Measurements from ENCODE around the gene ZCCHC3.

Gene ZCCHC3

DNA sequence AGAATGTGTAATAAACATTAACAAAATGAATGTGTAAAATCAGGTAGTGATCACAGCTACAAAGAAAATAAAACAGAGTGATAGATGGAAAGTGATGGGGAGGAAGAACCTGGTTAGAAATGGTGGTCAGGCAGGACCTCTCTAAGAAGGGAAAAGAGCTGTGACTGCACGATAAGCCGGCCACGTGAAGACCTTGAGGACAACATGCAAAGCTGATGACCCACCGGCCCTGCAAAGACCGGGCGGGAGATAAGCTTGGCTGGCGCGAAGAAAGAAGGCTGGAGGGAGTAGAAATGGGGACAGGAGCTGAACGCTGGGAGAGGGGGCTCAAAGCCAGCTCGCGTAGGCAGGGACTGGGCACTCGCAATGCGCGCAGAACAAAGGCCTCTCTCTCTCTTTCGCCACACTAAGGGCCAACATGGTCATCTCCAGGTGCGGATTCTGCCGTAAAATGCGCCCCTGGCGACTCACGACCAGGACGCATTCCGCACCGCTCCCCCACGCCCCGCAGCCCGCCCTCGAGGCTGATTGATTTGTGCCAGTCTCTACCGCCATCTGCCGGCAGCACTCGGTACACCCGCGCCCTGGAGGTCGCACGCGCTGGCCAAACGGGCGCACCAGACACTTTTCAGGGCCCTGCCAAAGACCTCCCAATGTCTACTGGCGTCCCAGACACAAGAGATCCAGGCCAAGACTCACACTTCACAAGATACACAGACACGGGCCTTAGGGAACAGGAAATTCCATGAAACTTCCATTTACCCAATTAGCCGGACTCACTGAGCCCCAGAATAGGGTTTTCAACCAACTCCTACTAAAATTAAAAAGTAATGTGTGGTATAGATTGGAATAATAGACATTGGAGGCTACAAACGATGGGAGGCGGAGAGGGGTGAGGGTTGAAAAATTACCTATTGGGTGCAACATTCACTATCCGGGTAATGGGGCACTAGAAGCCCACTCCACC, 30.5 kb upstream of the ZCCHC3 start:
- Histone ChIP-seq H3K27me3 (ENCODE audit: control insufficient read depth in 5 of 5, insufficient read depth in 4 of 5, low read length in 5 of 5) (no peaks in the 10 kb centered on the region), H3K36me3 (ENCODE audit: control insufficient read depth in 5 of 5, insufficient read depth in 5 of 5, low read length in 5 of 5) (no peaks in the 10 kb centered on the region), H3K9me3 (ENCODE audit: control insufficient read depth in 5 of 5, low read length in 5 of 5) (no peaks in the 10 kb centered on the region), H3K4me3 (ENCODE audit: low read depth in 1 of 5, low read length in 5 of 5) (peak overlapping the region; percentile 66 to 77 (median 75)), H3K9ac (ENCODE audit: low read length in 5 of 5) (peak overlapping the region in 4 of 5 donors; percentile 20 to 77 (median 64)), H3K27ac (ENCODE audit: low read depth, low read length) (peak overlapping the region; percentile 76), H3K4me1 (ENCODE audit: control insufficient read depth in 5 of 5, insufficient read depth in 5 of 5, low read length in 5 of 5) (peaks cover 3 to 26% (median 24%) of the 10 kb centered on the region in 5 donors)

DNA sequence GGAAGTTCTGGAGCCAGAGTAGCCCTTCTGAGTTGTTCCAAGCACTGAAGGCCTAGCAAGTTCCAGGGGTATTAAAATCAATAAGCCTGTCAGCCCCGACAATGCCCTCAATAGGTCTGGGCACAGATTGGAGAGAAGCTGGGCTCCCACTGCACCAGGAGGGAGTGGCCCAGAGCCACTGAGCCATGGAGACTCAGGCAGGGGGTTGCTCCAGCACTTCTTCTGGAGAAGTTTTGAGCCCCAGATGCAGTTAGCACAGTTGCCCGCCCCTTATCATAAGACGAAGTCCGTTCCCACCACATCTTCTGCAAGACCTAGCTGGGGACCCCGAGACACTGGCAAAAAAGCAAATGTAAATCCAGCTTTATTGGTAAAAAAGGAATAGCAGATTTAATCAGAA, 26.9 kb upstream of the ZCCHC3 start:
- H3K27me3 ChIP-seq (ENCODE audit: control insufficient read depth in 5 of 5, insufficient read depth in 4 of 5, low read length in 5 of 5): no peaks in the 10 kb centered on the region

DNA sequence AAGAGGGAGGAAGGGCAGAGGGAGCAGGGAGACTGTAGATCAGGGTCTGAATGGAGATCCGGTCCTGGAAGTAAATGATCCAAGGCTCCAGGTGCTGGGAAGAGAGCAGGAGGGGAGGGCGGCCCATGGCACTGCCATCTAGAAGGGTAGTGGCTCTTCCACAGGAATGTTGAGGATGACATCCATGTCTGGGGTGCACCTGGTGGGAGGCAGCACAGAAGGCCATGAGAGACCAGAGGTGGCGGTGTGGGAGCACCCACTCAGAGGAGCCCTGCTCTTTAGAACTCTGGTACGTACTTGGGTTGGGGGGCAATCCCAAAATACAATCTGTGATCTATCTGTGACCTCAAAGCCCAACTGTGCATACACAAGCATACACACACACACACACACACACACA, 26.3 kb upstream of the ZCCHC3 start:
- H3K9ac ChIP-seq (ENCODE audit: low read length in 5 of 5): no peak overlapping the region
- peaks cover 2 to 21% (median 20%) of the 10 kb centered on the region in 5 donors for H3K4me1 ChIP-seq (ENCODE audit: control insufficient read depth in 5 of 5, insufficient read depth in 5 of 5, low read length in 5 of 5)
- H3K36me3 ChIP-seq (ENCODE audit: control insufficient read depth in 5 of 5, insufficient read depth in 5 of 5, low read length in 5 of 5): peaks cover 0 to 11% (median 5%) of the 10 kb centered on the region in 5 donors
- H3K4me3 ChIP-seq (ENCODE audit: low read depth in 1 of 5, low read length in 5 of 5): no peak overlapping the region
- no peak overlapping the region for H3K27ac ChIP-seq (ENCODE audit: low read depth, low read length)
- H3K9me3 ChIP-seq (ENCODE audit: control insufficient read depth in 5 of 5, low read length in 5 of 5): no peaks in the 10 kb centered on the region
- H3K27me3 ChIP-seq (ENCODE audit: control insufficient read depth in 5 of 5, insufficient read depth in 4 of 5, low read length in 5 of 5): no peaks in the 10 kb centered on the region

More for the DNA sequence above, 26.9 kb upstream of the ZCCHC3 start:
- peaks cover 0 to 5% (median under 1%) of the 10 kb centered on the region in 5 donors for H3K36me3 ChIP-seq (ENCODE audit: control insufficient read depth in 5 of 5, insufficient read depth in 5 of 5, low read length in 5 of 5)
- H3K9ac ChIP-seq (ENCODE audit: low read length in 5 of 5): peak overlapping the region in 1 of 5 donors; percentile 41
- peaks cover 3 to 25% (median 24%) of the 10 kb centered on the region in 5 donors for H3K4me1 ChIP-seq (ENCODE audit: control insufficient read depth in 5 of 5, insufficient read depth in 5 of 5, low read length in 5 of 5)
- H3K27ac ChIP-seq (ENCODE audit: low read depth, low read length): no peak overlapping the region
- H3K9me3 ChIP-seq (ENCODE audit: control insufficient read depth in 5 of 5, low read length in 5 of 5): no peaks in the 10 kb centered on the region
- H3K4me3 ChIP-seq (ENCODE audit: low read depth in 1 of 5, low read length in 5 of 5): no peak overlapping the region

DNA sequence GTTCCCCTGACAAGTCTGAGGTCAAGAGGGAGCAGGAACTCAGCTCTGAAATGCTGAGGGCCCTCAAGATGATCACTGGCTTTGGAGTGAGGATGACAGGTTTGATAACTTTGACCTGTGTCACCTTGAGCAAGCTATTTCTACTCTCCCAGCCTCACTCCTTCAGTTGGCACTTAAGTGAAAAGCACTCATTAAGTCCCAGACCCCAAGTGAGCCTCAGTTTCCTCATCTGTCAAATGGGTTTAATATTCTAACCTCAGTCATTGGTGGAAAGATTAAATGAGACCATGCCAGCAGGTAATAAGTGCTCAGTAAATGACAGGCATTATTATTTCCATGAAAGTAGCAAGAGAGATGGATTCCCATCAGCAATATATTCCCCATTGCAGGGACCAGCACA, 25.8 kb upstream of the ZCCHC3 start:
- Histone ChIP-seq H3K4me3 (ENCODE audit: low read depth in 1 of 5, low read length in 5 of 5) (no peak overlapping the region), H3K9me3 (ENCODE audit: control insufficient read depth in 5 of 5, low read length in 5 of 5) (no peaks in the 10 kb centered on the region), H3K9ac (ENCODE audit: low read length in 5 of 5) (no peak overlapping the region), H3K36me3 (ENCODE audit: control insufficient read depth in 5 of 5, insufficient read depth in 5 of 5, low read length in 5 of 5) (peaks cover 0 to 15% (median 8%) of the 10 kb centered on the region in 5 donors), H3K27me3 (ENCODE audit: control insufficient read depth in 5 of 5, insufficient read depth in 4 of 5, low read length in 5 of 5) (no peaks in the 10 kb centered on the region), H3K4me1 (ENCODE audit: control insufficient read depth in 5 of 5, insufficient read depth in 5 of 5, low read length in 5 of 5) (peaks cover 0 to 16% (median 15%) of the 10 kb centered on the region in 5 donors), H3K27ac (ENCODE audit: low read depth, low read length) (no peak overlapping the region)

DNA sequence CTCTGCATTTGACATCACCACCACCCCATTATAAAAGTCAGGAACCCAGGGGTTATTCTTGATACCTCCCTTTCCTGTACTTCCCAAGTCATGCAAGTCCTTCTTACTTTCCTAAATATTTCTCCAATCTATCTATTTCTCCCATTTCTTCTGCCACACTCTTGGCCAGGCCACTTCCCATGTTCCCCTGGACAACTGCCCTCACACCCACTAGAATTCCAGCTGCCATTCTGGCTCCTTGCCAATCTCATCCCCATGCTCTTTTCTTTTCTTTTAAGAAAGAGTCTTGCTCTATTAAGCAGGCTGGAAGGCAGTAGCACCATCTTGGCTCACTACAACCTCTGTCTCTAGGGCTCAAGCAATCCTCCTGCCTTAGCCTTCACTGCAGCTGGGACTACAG, 24.7 kb upstream of the ZCCHC3 start:
- Histone ChIP-seq H3K9ac (ENCODE audit: low read length in 5 of 5) (no peak overlapping the region), H3K9me3 (ENCODE audit: control insufficient read depth in 5 of 5, low read length in 5 of 5) (no peaks in the 10 kb centered on the region), H3K4me3 (ENCODE audit: low read depth in 1 of 5, low read length in 5 of 5) (no peak overlapping the region), H3K4me1 (ENCODE audit: control insufficient read depth in 5 of 5, insufficient read depth in 5 of 5, low read length in 5 of 5) (peaks cover 0 to 8% (median 7%) of the 10 kb centered on the region in 5 donors), H3K36me3 (ENCODE audit: control insufficient read depth in 5 of 5, insufficient read depth in 5 of 5, low read length in 5 of 5) (peaks cover 0 to 27% (median 18%) of the 10 kb centered on the region in 5 donors), H3K27ac (ENCODE audit: low read depth, low read length) (no peak overlapping the region), H3K27me3 (ENCODE audit: control insufficient read depth in 5 of 5, insufficient read depth in 4 of 5, low read length in 5 of 5) (no peaks in the 10 kb centered on the region)

DNA sequence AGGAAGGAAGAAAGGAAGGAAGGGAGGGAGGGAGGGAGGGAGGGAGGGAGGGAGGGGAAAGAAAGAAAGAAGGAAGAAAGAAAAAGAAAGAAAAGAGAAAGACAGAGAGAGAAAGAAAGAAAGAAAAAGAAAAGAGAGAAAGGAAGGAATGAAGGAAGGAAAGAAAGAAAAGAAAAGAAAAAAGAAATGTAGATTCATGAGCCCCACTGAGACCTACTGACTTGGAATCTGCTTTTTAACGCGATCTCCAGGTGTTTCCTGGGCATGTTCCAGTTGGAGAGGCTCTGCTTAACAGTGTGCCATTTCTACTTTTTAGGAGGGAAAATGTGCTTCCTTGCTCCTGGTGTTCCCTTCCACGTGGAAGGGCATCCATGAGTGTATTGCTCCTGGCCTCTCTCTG, 23.5 kb upstream of the ZCCHC3 start:
- no peaks in the 10 kb centered on the region for H3K9me3 ChIP-seq (ENCODE audit: control insufficient read depth in 5 of 5, low read length in 5 of 5)
- peaks cover 2 to 8% (median 7%) of the 10 kb centered on the region in 5 donors for H3K4me1 ChIP-seq (ENCODE audit: control insufficient read depth in 5 of 5, insufficient read depth in 5 of 5, low read length in 5 of 5)
- no peak overlapping the region for H3K9ac ChIP-seq (ENCODE audit: low read length in 5 of 5)
- H3K27ac ChIP-seq (ENCODE audit: low read depth, low read length): no peak overlapping the region
- no peak overlapping the region for H3K4me3 ChIP-seq (ENCODE audit: low read depth in 1 of 5, low read length in 5 of 5)
- peaks cover 0 to 30% (median 20%) of the 10 kb centered on the region in 5 donors for H3K36me3 ChIP-seq (ENCODE audit: control insufficient read depth in 5 of 5, insufficient read depth in 5 of 5, low read length in 5 of 5)
- no peaks in the 10 kb centered on the region for H3K27me3 ChIP-seq (ENCODE audit: control insufficient read depth in 5 of 5, insufficient read depth in 4 of 5, low read length in 5 of 5)

DNA sequence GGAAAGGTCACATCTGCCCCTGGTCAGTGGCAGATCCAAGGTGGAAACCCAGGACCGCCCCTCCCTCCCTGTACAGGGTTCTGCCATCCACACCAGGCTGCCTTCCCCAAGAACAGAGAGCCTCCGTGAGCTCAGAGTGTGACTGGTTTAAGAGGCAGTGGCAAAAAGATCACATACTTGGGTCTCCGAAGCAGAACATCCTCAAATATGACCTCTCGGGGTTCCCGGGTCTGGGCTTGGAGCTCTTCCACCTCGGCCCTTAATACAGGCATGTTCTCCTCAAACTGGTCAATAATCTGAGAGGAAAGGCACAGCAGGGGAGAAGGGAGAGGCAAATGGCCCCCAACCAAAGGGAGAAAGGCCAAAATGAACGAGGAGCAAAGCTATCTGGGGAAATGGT, 21.6 kb upstream of the ZCCHC3 start:
- peaks cover 0 to 34% (median 20%) of the 10 kb centered on the region in 5 donors for H3K36me3 ChIP-seq (ENCODE audit: control insufficient read depth in 5 of 5, insufficient read depth in 5 of 5, low read length in 5 of 5)
- H3K4me1 ChIP-seq (ENCODE audit: control insufficient read depth in 5 of 5, insufficient read depth in 5 of 5, low read length in 5 of 5): peaks cover 0 to 5% (median 2%) of the 10 kb centered on the region in 5 donors
- no peak overlapping the region for H3K27ac ChIP-seq (ENCODE audit: low read depth, low read length)
- no peaks in the 10 kb centered on the region for H3K27me3 ChIP-seq (ENCODE audit: control insufficient read depth in 5 of 5, insufficient read depth in 4 of 5, low read length in 5 of 5)
- H3K9ac ChIP-seq (ENCODE audit: low read length in 5 of 5): no peak overlapping the region
- H3K4me3 ChIP-seq (ENCODE audit: low read depth in 1 of 5, low read length in 5 of 5): no peak overlapping the region
- H3K9me3 ChIP-seq (ENCODE audit: control insufficient read depth in 5 of 5, low read length in 5 of 5): no peaks in the 10 kb centered on the region

DNA sequence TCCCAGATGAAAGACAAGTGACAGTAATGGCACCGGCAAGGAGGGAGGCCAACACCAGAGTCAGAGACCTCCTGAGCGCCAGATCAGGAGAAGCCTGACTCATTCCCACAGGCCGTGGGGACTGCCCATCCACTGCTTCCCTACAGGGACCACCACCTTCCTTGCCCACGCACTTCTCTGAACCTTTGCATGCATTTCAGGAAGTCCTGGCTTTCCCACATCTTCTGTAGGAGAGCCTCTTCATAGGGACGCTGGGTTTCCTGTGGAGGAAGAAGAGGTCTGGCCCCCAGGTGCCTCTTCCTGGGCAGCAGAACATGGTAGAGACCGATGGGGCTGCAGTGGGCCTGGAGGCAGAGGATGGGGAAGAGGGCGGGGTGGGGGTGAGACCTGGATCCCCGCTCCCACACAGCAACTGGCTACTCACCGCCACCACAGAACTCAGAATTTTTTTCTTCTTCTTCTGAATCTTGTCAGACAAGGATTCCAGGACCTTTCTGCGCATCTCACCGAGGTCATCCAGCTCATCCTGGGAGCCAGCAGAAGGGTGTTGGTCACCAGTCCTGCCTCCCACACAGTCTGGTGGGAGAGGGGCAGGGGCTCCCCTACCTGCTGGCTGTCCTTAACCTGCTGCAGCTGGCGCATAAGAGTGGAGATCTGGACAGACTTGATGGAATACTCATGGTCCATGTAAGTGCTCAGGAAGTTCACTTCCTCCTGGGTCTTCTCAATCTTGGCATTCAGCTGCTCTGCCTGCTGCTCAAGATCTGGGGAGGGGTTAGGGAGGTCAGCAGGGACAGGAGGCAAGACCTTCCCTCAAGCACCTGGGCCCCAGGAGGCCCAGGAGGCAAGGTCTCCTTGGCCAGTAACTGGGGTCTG, 20.5 kb upstream of the ZCCHC3 start:
- H3K4me3 ChIP-seq (ENCODE audit: low read depth in 1 of 5, low read length in 5 of 5): no peak overlapping the region
- H3K4me1 ChIP-seq (ENCODE audit: control insufficient read depth in 5 of 5, insufficient read depth in 5 of 5, low read length in 5 of 5): peaks cover 0 to 5% (median 2%) of the 10 kb centered on the region in 5 donors
- H3K9ac ChIP-seq (ENCODE audit: low read length in 5 of 5): no peak overlapping the region
- H3K27me3 ChIP-seq (ENCODE audit: control insufficient read depth in 5 of 5, insufficient read depth in 4 of 5, low read length in 5 of 5): no peaks in the 10 kb centered on the region
- peaks cover 0 to 39% (median 20%) of the 10 kb centered on the region in 5 donors for H3K36me3 ChIP-seq (ENCODE audit: control insufficient read depth in 5 of 5, insufficient read depth in 5 of 5, low read length in 5 of 5)
- no peaks in the 10 kb centered on the region for H3K9me3 ChIP-seq (ENCODE audit: control insufficient read depth in 5 of 5, low read length in 5 of 5)
- no peak overlapping the region for H3K27ac ChIP-seq (ENCODE audit: low read depth, low read length)

DNA sequence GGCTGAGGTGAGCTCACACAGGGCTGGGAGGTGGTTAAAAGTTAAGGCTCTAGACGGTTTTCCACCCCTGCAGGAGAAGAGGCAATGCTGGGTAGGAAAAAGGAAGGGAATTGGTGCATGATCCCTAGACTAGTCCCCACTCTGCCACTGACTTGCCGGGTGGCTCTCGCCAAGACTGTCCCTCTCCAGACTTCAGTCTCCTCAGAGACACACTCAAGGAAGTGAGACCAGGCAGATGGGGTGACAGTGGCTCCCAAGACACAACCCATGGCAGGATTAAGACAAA, 19.9 kb upstream of the ZCCHC3 start:
- Histone ChIP-seq H3K4me1 (ENCODE audit: control insufficient read depth in 5 of 5, insufficient read depth in 5 of 5, low read length in 5 of 5) (peaks cover 0 to 5% (median 2%) of the 10 kb centered on the region in 5 donors), H3K36me3 (ENCODE audit: control insufficient read depth in 5 of 5, insufficient read depth in 5 of 5, low read length in 5 of 5) (peaks cover 0 to 43% (median 20%) of the 10 kb centered on the region in 5 donors), H3K4me3 (ENCODE audit: low read depth in 1 of 5, low read length in 5 of 5) (no peak overlapping the region), H3K9ac (ENCODE audit: low read length in 5 of 5) (no peak overlapping the region), H3K27ac (ENCODE audit: low read depth, low read length) (no peak overlapping the region), H3K9me3 (ENCODE audit: control insufficient read depth in 5 of 5, low read length in 5 of 5) (no peaks in the 10 kb centered on the region), H3K27me3 (ENCODE audit: control insufficient read depth in 5 of 5, insufficient read depth in 4 of 5, low read length in 5 of 5) (no peaks in the 10 kb centered on the region)

Data from subcutaneous abdominal adipose tissue (tissue), 5 donors.